Kidney (tissue), 14 donors: Measurements from ENCODE around the gene CA10. TPM values are rescaled to one million over a fixed set of nuclear protein-coding genes. Genes with fewer than 3 reads are reported as not detected.

Experiments
- DNase-seq, 5 donors: peaks; one replicate each; pipeline ENCODE4 v3.0.0-alpha.2; 2013 to 2020
- FAIRE-seq: peaks from 2 replicates; lab custom pipeline; 2012; peaks lifted over from hg19 to GRCh38; lab: Jason Lieb, UNC
- H3K27ac ChIP-seq, 2 donors: one replicate each; pipeline ENCODE4 v1.7.0; 2013; ENCODE audit warnings: low read depth in 2 of 2, low read length in 2 of 2, inconsistent platforms in 1 of 2
- H3K27me3 ChIP-seq: one replicate; pipeline ENCODE4 v1.7.1; 2013; ENCODE audit warnings: low read length, inconsistent platforms; ENCODE audit not compliant: control insufficient read depth, insufficient read depth
- H3K36me3 ChIP-seq, 3 donors: one replicate each; pipeline versions ENCODE4 v1.7.0 to v1.7.1; 2013; ENCODE audit warnings: low read length in 3 of 3, control low read depth in 1 of 3, inconsistent platforms in 1 of 3; ENCODE audit not compliant: insufficient read depth in 3 of 3, control insufficient read depth in 2 of 3
- H3K4me1 ChIP-seq, 3 donors: one replicate each; pipeline versions ENCODE4 v1.7.0 to v1.7.1; 2013; ENCODE audit warnings: low read length in 3 of 3, inconsistent platforms in 1 of 3, low read depth in 1 of 3; ENCODE audit not compliant: control insufficient read depth in 2 of 3, insufficient read depth in 2 of 3
- H3K4me3 ChIP-seq, 3 donors: one replicate each; pipeline versions ENCODE4 v1.7.0 to v1.8.1; 2013; ENCODE audit warnings: low read length in 3 of 3, control low read depth in 1 of 3, inconsistent platforms in 1 of 3
- H3K9ac ChIP-seq, 3 donors: one replicate each; pipeline versions ENCODE4 v1.7.0 to v1.7.1; 2013; ENCODE audit warnings: low read length in 3 of 3, control low read depth in 1 of 3, inconsistent platforms in 1 of 3
- H3K9me3 ChIP-seq, 3 donors: one replicate each; pipeline versions ENCODE4 v1.7.0 to v1.7.1; 2013; ENCODE audit warnings: low read length in 3 of 3, control low read depth in 1 of 3, inconsistent platforms in 1 of 3; ENCODE audit not compliant: control insufficient read depth in 2 of 3, insufficient read depth in 1 of 3
- CTCF ChIP-seq: IDR thresholded peaks from 3 replicates; pipeline ENCODE4 v1.5.1; 2012; ENCODE audit warnings: mild to moderate bottlenecking, moderate library complexity, borderline replicate concordance; ENCODE audit not compliant: insufficient read depth; ENCODE audit errors: extremely low read depth
- intact Hi-C: fragments of 100-400 bp; cut with DNase I; formaldehyde crosslinking; loops from one replicate; pipeline ENCODE4 v1.11.1; 2022
- polyA plus RNA-seq: library from polyadenylated mRNA; stranded (reverse); fragments of 350-450 nt; fragmentation: Illumina TruSeq; extraction: RNeasy Lipid Tissue Mini Kit (QIAGEN cat#74804); gene quantifications from one replicate; pipeline ENCODE4 v1.2.3, GENCODE V29; 2014; ENCODE audit warnings: low read depth, low replicate concordance; ENCODE audit not compliant: insufficient read depth
- total RNA-seq: library from RNA; stranded (reverse); fragmentation: NEBNext Ultra II Directional; extraction: Animal tissue kit (Norgen Biotek cat#: 25700); gene quantifications from one replicate; pipeline ENCODE4 v1.2.1, GENCODE V29; 2021
- donor health status: control.
- donor health status: control.
- donor health status: control.
- donor health status: control.
- donor health status: control.
- donor health status: DM: yes; HTN: yes; CAD: no.
- donor health status: Normal renal cell carcinoma (clear cell type).

CA10 gene
- total and polyA plus RNA-seq, 2 donors from 2014 or later = 3.7 to 9.8 TPM

- H3K36me3 ChIP-seq = no peaks in the 10 kb centered on the region
- no peak for TF ChIP-seq CTCF
- no peak overlapping the region for H3K4me3 ChIP-seq
- H3K9ac ChIP-seq = no peak overlapping the region
- H3K4me1 ChIP-seq = no peaks in the 10 kb centered on the region
- H3K27ac ChIP-seq = no peak overlapping the region
- intact Hi-C loops = no loop called here
- DNase-seq = no peak
- no peak for FAIRE-seq
- no peaks in the 10 kb centered on the region for H3K9me3 ChIP-seq
- no peaks in the 10 kb centered on the region for H3K27me3 ChIP-seq
Measured at GRCh38 chr17:51794466-51794865, 364.0 kb downstream of the CA10 start.

GRCh38 chr17:51793686-51794085 lies 364.8 kb downstream of the CA10 start:
- no peak for TF ChIP-seq CTCF
- Histone ChIP-seq H3K4me1 (no peaks in the 10 kb centered on the region), H3K27ac (no peak overlapping the region), H3K9ac (no peak overlapping the region), H3K9me3 (no peaks in the 10 kb centered on the region), H3K4me3 (no peak overlapping the region), H3K27me3 (no peaks in the 10 kb centered on the region), H3K36me3 (no peaks in the 10 kb centered on the region)
- DNase-seq (no peak), FAIRE-seq (no peak)
- intact Hi-C loops = no loop called here

- DNase-seq (no peak), FAIRE-seq (no peak)
- no peaks in the 10 kb centered on the region for H3K4me1 ChIP-seq
- H3K9ac ChIP-seq = no peak overlapping the region
- H3K36me3 ChIP-seq = no peaks in the 10 kb centered on the region
- intact Hi-C loops = no loop called here
- H3K27ac ChIP-seq = no peak overlapping the region
- no peak for TF ChIP-seq CTCF
- H3K9me3 ChIP-seq = no peaks in the 10 kb centered on the region
- no peaks in the 10 kb centered on the region for H3K27me3 ChIP-seq
- H3K4me3 ChIP-seq = no peak overlapping the region
Measured at GRCh38 chr17:51778842-51779241, 379.7 kb downstream of the CA10 start.

GRCh38 chr17:51770027-51770759 lies 388.3 kb downstream of the CA10 start:
- no peak for FAIRE-seq
- H3K27me3 ChIP-seq = no peaks in the 10 kb centered on the region
- H3K9ac ChIP-seq = no peak overlapping the region
- no peaks in the 10 kb centered on the region for H3K4me1 ChIP-seq
- H3K4me3 ChIP-seq = no peak overlapping the region
- H3K9me3 ChIP-seq = no peaks in the 10 kb centered on the region
- no peak overlapping the region for H3K27ac ChIP-seq
- no peak for DNase-seq
- intact Hi-C loops = no loop called here
- H3K36me3 ChIP-seq = no peaks in the 10 kb centered on the region
- no peak for TF ChIP-seq CTCF
